ENCODE results near the gene ASB1.

The ASB1 gene

DNA sequence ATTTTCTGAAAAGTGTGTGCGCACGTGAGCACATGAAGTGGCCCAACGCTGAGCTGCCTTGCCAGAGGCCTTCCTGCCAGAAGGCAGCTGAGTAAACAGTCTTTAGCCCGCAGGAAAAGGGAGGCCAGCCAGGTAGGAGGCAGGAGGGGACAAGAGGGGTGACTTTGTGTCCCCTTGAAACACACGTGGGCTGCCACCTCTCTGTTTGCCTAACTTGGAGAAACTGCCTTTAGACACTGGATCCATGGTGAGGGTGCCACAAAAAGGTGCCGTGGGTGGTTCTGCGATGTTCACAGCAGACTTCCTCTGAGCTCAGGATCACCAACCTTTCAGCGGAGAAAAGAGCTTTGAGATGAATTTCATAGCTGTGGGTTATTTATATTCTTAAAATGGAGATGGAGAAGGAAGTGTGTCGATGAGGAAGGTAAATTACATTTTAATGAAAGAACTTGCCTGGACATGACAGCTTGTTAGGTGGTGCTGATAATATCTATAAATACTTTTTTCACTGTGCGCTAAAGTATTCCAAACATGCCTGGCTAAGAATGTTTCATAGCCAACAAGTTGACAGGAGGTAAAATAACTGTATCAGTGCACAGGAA is 36.6 kb upstream of the ASB1 start:
- no peak for DNase-seq (ENCODE audit: low read depth)
- TF ChIP-seq, protein P1, sequence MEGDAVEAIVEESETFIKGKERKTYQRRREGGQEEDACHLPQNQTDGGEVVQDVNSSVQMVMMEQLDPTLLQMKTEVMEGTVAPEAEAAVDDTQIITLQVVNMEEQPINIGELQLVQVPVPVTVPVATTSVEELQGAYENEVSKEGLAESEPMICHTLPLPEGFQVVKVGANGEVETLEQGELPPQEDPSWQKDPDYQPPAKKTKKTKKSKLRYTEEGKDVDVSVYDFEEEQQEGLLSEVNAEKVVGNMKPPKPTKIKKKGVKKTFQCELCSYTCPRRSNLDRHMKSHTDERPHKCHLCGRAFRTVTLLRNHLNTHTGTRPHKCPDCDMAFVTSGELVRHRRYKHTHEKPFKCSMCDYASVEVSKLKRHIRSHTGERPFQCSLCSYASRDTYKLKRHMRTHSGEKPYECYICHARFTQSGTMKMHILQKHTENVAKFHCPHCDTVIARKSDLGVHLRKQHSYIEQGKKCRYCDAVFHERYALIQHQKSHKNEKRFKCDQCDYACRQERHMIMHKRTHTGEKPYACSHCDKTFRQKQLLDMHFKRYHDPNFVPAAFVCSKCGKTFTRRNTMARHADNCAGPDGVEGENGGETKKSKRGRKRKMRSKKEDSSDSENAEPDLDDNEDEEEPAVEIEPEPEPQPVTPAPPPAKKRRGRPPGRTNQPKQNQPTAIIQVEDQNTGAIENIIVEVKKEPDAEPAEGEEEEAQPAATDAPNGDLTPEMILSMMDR (IDR thresholded peaks at IDR 0.05; ENCODE audit: low read length, missing control alignments) = no peak
- no peak overlapping the region for H3K4me3 ChIP-seq (replicated peaks; ENCODE audit: low read depth, low read length)

DNA sequence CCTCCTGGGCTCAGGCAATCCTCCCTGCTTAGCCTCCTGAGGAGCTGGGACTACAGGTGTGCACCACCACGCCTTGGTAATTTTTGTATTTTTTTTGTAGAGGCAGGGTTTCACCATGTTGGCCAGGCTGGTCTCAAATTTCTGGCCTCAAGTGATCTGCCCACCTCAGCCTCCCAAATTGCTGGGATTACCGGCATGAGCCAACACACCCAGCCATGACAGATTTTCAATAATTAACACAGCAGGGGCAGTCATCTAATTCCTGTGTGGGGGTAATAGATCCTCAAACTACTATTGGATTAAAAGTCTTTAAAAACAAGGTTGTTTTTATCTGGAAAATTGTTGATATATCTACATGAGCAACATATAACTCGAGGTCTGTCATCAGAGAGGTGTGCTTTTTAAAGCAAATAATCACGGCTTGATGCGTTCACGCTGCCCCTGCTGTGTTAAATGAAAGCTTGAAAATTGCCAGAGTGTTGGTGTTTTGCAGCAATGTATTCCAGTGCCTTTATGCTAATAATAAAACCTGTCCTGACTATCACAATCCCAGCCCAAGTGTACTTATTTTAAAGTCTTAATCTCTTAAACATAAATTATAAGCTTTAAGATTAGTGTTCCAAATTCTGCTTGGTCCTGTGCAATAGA is 35.6 kb upstream of the ASB1 start:
- TF ChIP-seq, protein P1 (IDR thresholded peaks at IDR 0.05; ENCODE audit: low read length, missing control alignments) = no peak
- DNase-seq (ENCODE audit: low read depth) = no peak
- H3K4me3 ChIP-seq (replicated peaks; ENCODE audit: low read depth, low read length) = no peak overlapping the region

DNA sequence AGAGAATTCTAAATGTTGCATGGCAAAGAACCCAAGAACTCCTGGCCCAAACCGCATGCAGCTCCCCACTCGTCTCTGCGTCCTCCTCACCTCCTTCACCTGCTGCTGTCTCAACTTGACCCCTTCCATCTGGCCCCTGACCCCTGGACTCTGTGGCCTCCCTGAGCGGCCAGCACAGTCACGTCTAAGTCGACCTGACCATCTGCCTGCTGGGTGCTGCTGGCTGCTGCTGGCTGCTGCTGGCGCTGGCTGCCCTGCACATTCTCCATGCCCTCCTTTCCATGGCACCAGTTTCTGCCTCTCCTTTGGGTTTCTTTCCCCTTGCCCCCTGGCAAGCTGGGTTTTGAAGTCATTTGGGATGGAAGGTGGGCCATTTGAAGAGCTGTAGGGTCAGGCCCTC is 30.1 kb upstream of the ASB1 start:
- no peak overlapping the region for H3K4me3 ChIP-seq (replicated peaks; ENCODE audit: low read depth, low read length)
- no peak for DNase-seq (ENCODE audit: low read depth)
- TF ChIP-seq, protein P1 (IDR thresholded peaks at IDR 0.05; ENCODE audit: low read length, missing control alignments) = no peak

DNA sequence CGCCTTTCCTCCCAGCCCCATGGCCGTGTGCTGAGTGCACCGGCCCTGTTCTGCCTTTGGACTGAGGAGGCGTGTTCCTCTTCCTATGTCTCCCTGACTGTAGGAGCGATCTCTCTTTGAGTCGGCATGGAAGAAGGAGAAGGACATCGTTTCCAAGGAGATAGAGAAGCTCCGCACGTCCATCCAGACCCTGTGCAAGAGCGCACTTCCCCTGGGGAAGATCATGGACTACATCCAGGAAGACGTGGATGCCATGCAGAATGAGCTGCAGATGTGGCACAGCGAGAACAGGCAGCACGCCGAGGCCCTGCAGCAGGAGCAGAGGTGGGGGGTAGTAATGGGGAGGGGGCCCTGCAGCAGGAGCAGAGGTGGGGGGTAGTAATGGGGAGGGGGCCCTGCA is 29.4 kb upstream of the ASB1 start:
- no peak for DNase-seq (ENCODE audit: low read depth)

GRCh38 chr2:238398577-238398976 is 28.1 kb upstream of the ASB1 start:
- no peak overlapping the region for H3K4me3 ChIP-seq (replicated peaks; ENCODE audit: low read depth, low read length)
- TF ChIP-seq, protein P1 (IDR thresholded peaks at IDR 0.05; ENCODE audit: low read length, missing control alignments) = no peak
- DNase-seq (ENCODE audit: low read depth) = no peak

More for the DNA sequence above, 29.4 kb upstream of the ASB1 start:
- TF ChIP-seq, protein P1 (IDR thresholded peaks at IDR 0.05; ENCODE audit: low read length, missing control alignments) = no peak
- H3K4me3 ChIP-seq (replicated peaks; ENCODE audit: low read depth, low read length) = no peak overlapping the region

- H3K4me3 ChIP-seq (replicated peaks; ENCODE audit: low read depth, low read length) = no peak overlapping the region
- TF ChIP-seq, protein P1 (IDR thresholded peaks at IDR 0.05; ENCODE audit: low read length, missing control alignments) = no peak
These were observed 27.6 kb upstream of the ASB1 start for GRCh38 chr2:238399094-238399493.

DNA sequence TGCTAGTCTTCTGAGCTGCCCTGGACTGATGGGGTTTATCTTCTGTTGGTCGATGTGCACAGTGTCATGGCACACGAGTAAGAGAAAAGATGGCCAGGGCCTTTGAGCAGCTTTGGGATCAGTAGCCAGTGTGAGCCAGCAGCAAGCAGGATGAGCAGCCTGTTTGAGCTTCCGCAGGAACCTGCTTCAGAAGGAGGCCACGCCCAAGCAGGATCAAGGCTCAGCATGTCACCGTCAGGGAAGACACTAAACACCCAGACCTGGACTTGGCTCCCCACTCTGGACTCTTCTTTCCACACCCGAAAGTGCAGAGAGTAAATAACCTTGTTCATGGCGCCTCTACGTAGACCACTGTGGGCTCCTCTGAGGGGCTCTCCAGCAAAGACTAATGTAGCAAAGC is 25.2 kb upstream of the ASB1 start:
- no peak for DNase-seq (ENCODE audit: low read depth)
- TF ChIP-seq, protein P1 (IDR thresholded peaks at IDR 0.05; ENCODE audit: low read length, missing control alignments) = no peak
- H3K4me3 ChIP-seq (replicated peaks; ENCODE audit: low read depth, low read length) = no peak overlapping the region

More at GRCh38 chr2:238399094-238399493, 27.6 kb upstream of the ASB1 start:
- DNase-seq (ENCODE audit: low read depth) = no peak
